ENCODE data around the gene RNF208.
"Not testable (repeated sequence)": the region's sequence is repeated elsewhere in the genome, so short reads cannot be mapped to it uniquely, and the experiment has no call there.

The RNF208 gene

GRCh38 chr9:137252555-137253506 is 30.8 kb upstream of the RNF208 start:
- DNase-seq, result no peak

- DNase-seq, result no peak
Measured at GRCh38 chr9:137251490-137252268, 29.6 kb upstream of the RNF208 start.

GRCh38 chr9:137251194-137251461 is 29.1 kb upstream of the RNF208 start, which contains the start of gene STPG3:
Gene STPG3, plus strand, starts transcription at chr9:137251286. Its CDS starts 1 bp downstream, at chr9:137251287.
- no peak for DNase-seq

- no peak for DNase-seq
Measured at GRCh38 chr9:137250329-137251193, 28.5 kb upstream of the RNF208 start.

- DNase-seq, result no peak
Measured at GRCh38 chr9:137247916-137248175, 25.8 kb upstream of the RNF208 start.

GRCh38 chr9:137247135-137247915 is 25.3 kb upstream of the RNF208 start:
- DNase-seq, result no peak

GRCh38 chr9:137245450-137246421 is 23.7 kb upstream of the RNF208 start:
- DNase-seq, result no peak

- no peak for DNase-seq
Measured at GRCh38 chr9:137244486-137245449, 22.7 kb upstream of the RNF208 start.

- no peak for DNase-seq
Measured at GRCh38 chr9:137243626-137244485, 21.8 kb upstream of the RNF208 start.

- DNase-seq, result not testable (repeated sequence)
Measured at GRCh38 chr9:137243266-137243625, 21.2 kb upstream of the RNF208 start.

GRCh38 chr9:137242269-137243203 is 20.5 kb upstream of the RNF208 start:
- DNase-seq, result no peak

- DNase-seq, result peak; percentile 58
Measured at GRCh38 chr9:137241490-137242268, 19.6 kb upstream of the RNF208 start.

- DNase-seq, result peak; percentile 96
Measured at GRCh38 chr9:137240841-137241489, 18.9 kb upstream of the RNF208 start, which contains the start of gene TUBB4B. Gene TUBB4B, plus strand, starts transcription at chr9:137241287. Its CDS starts 74 bp downstream, at chr9:137241361.

- peak; percentile 56 for DNase-seq
Measured at GRCh38 chr9:137240318-137240840, 18.3 kb upstream of the RNF208 start.

GRCh38 chr9:137239541-137240200 is 17.6 kb upstream of the RNF208 start:
- DNase-seq, result not testable (repeated sequence)

Measured in effector CD4-positive, alpha-beta T cell (primary cell).